GM12878 (cell line): Measurements from ENCODE around the gene KLHL35. TPM values are rescaled to one million over a fixed set of nuclear protein-coding genes. Genes with fewer than 3 reads are reported as not detected.

Source experiments
- ATAC-seq: fragments of 200-7000 bp; cut with Tn5 transposase; 3 replicates; pipeline ENCODE4 v1.9.1; 2020; ENCODE audit warnings: mild to moderate bottlenecking, moderate library complexity
- BruUV-seq: library from RNA; stranded (reverse); fragments of 400-500 nt; replicated peaks from 2 replicates; lab custom pipeline; 2021; lab: Mats Ljungman, UMichigan
- CTCF ChIA-PET: fragments of 300-600 bp; sonication (Branson Sonifier 250); formaldehyde crosslinking; extraction: SDS; loops from one replicate; lab custom pipeline; 2021; ENCODE audit warnings: inconsistent platforms; lab: Yijun Ruan, JAX
- POLR2A ChIA-PET: fragments of 350-600 bp; formaldehyde crosslinking; extraction: SDS; loops from one replicate; lab custom pipeline; 2021; ENCODE audit warnings: inconsistent platforms; lab: Charles Lee
- RAD21 ChIA-PET: fragments of 300-600 bp; sonication (Branson Sonifier 250); formaldehyde crosslinking; loops from one replicate; lab custom pipeline; 2023; ENCODE audit warnings: antibody characterized with exemption; ENCODE audit not compliant: unreplicated experiment; lab: Charles Lee
- SMC1A ChIA-PET: fragments of 300-600 bp; sonication (Branson Sonifier 250); formaldehyde crosslinking; loops from one replicate; lab custom pipeline; 2023; ENCODE audit not compliant: unreplicated experiment, uncharacterized antibody; lab: Charles Lee
- DNase-seq: peaks from one replicate; pipeline ENCODE4 v3.0.0-alpha.2; 2011; ENCODE audit warnings: low read depth, low spot score
- FAIRE-seq: peaks from 3 replicates; lab custom pipeline; 2011; peaks lifted over from hg19 to GRCh38; lab: Jason Lieb, UNC
- H2AFZ ChIP-seq: 2 replicates; pipeline ENCODE4 v1.6.0; 2011; ENCODE audit warnings: low read depth, low read length, control low read depth; ENCODE audit not compliant: control insufficient read depth
- H3K27ac ChIP-seq: 2 replicates; pipeline ENCODE4 v1.5.1; 2011; ENCODE audit warnings: control low read depth; ENCODE audit not compliant: control insufficient read depth, insufficient read depth
- H3K27me3 ChIP-seq, 2 experiments: replicated peaks in 1 of 2; 2 replicates each; pipeline versions ENCODE4 v1.6.0 to v1.6.1; 2011; ENCODE audit warnings: low read length in 1 of 2; ENCODE audit not compliant: control insufficient read depth in 2 of 2, insufficient read depth in 2 of 2
- H3K36me3 ChIP-seq, 2 experiments: 2 replicates each; pipeline ENCODE4 v1.5.1; 2011; ENCODE audit warnings: low read length in 1 of 2; ENCODE audit not compliant: control insufficient read depth in 2 of 2, insufficient read depth in 2 of 2
- H3K4me1 ChIP-seq: 2 replicates; pipeline ENCODE4 v1.6.1; 2011; ENCODE audit warnings: mild to moderate bottlenecking, low read length, moderate library complexity, mixed read lengths; ENCODE audit not compliant: control insufficient read depth, insufficient read depth
- H3K4me2 ChIP-seq: 2 replicates; pipeline ENCODE4 v1.6.0; 2011; ENCODE audit warnings: control low read depth; ENCODE audit not compliant: control insufficient read depth, insufficient read depth
- H3K4me3 ChIP-seq: fragments of 200-600 bp; sonication (generic); 2 replicates; pipeline ENCODE4 v1.5.1; 2016
- H3K79me2 ChIP-seq: 2 replicates; pipeline ENCODE4 v1.6.0; 2011; ENCODE audit warnings: low read length; ENCODE audit not compliant: control insufficient read depth, insufficient read depth
- H3K9ac ChIP-seq: 2 replicates; pipeline ENCODE4 v1.8.0; 2011; ENCODE audit warnings: low read length, control low read depth, mixed read lengths; ENCODE audit not compliant: control insufficient read depth, insufficient read depth
- H3K9me3 ChIP-seq: replicated peaks from 3 replicates; pipeline ENCODE4 v1.5.1; 2011; ENCODE audit warnings: mild to moderate bottlenecking, low read length; ENCODE audit not compliant: control insufficient read depth, insufficient read depth
- H4K20me1 ChIP-seq: 2 replicates; pipeline ENCODE4 v1.6.0; 2011; ENCODE audit not compliant: control insufficient read depth, insufficient read depth
- CEBPB ChIP-seq, 2 experiments: fragments of 150-350 bp in 1 of 2; IDR thresholded peaks; 2 replicates each; pipeline ENCODE4 v1.6.1; 2012 to 2014; ENCODE audit warnings: low read depth in 2 of 2, low read length in 2 of 2, borderline replicate concordance in 1 of 2, inconsistent platforms in 1 of 2
- POLR2AphosphoS2 ChIP-seq: IDR thresholded peaks from 2 replicates; pipeline ENCODE4 v1.6.1; 2011; ENCODE audit warnings: low read depth, mild to moderate bottlenecking, low read length, improper control_type of control experiment, moderate library complexity
- ZNF687 ChIP-seq: fragments of 450-650 bp; IDR thresholded peaks from 2 replicates; pipeline ENCODE4 v1.6.1; 2017; ENCODE audit warnings: mild to moderate bottlenecking, moderate library complexity
- WGBS: methylation state at CpG from one replicate; pipeline ENCODE4 v1.1.6; 2016; ENCODE audit warnings: low lambda C conversion rate; ENCODE audit not compliant: insufficient replicate concordance, insufficient coverage; ENCODE audit errors: missing lambda C conversion rate; 5-methylcytosine and 5-hydroxymethylcytosine counted together
- in situ Hi-C: fragments of 300-500 bp; cut with MboI; formaldehyde crosslinking; loops from 9 replicates; pipeline ENCODE4 v1.14.3; 2018; ENCODE audit warnings: mixed read lengths
- intact Hi-C: fragments of 100-400 bp; cut with micrococcal nuclease; formaldehyde crosslinking; loops from one replicate; pipeline ENCODE4 v1.14.2; 2022; ENCODE audit not compliant: unreplicated experiment
- polyA plus RNA-seq, 11 experiments: library from polyadenylated mRNA; depleted of rRNA in 4 of 11; unstranded in 6 of 11; stranded (reverse) in 5 of 11; fragments of >200 nt; fragmentation: Nextera tagmentation in 4 of 11; fragmentation: Illumina TruSeq in 1 of 11; extraction: Ambion mirVana in 4 of 11; extraction: Trizol in 1 of 11; gene quantifications; 1 replicate in 1 of 11; 2 replicates in 10 of 11; pipeline versions ENCODE4 v1.2.1 to v1.2.3, GENCODE V29; 2011 to 2016; ENCODE audit warnings: inconsistent platforms in 2 of 11, missing spikeins in 2 of 11, low read depth in 1 of 11
- total RNA-seq, 4 experiments: library from RNA; depleted of rRNA in 3 of 4; stranded (reverse); fragments of >200 nt in 3 of 4; fragmentation: Illumina TruSeq in 1 of 4; extraction: Trizol in 1 of 4; gene quantifications; 2 replicates each; pipeline versions ENCODE4 v1.2.1 to v1.2.3, GENCODE V29; 2013 to 2021
- TF ChIP-seq, protein P1 (sequence below), 3 experiments: IDR thresholded peaks in 2 of 3; conservative IDR thresholded peaks in 1 of 3; 2 replicates each; pipeline ENCODE4 v1.5.1; 2011; ENCODE audit warnings: low read depth in 3 of 3, low read length in 3 of 3, mild to moderate bottlenecking in 3 of 3, control low read depth in 2 of 3, moderate library complexity in 2 of 3, inconsistent platforms in 1 of 3, mixed read lengths in 1 of 3; ENCODE audit not compliant: control insufficient read depth in 2 of 3, insufficient read depth in 1 of 3; ENCODE audit errors: extremely low read depth in 1 of 3

Gene KLHL35
- total and polyA plus RNA-seq, 10 of the 15 experiments (the other 5 are each of a cell fraction or from before 2014, with no cell fraction given) = 0.04 to 0.34 (median 0.13) TPM; not detected in 1

GRCh38 chr11:75376175-75376574 is 56.8 kb downstream of the KLHL35 start:
- no TSS peak for BruUV-seq
- CTCF ChIA-PET = interaction anchor here (0.9 to 17.1 kb wide), 4 partner anchors 8 to 98 kb away, joined by 3 to 406 read pairs (median 7); no protein-coding TSS in a partner anchor

More at GRCh38 chr11:75376175-75376574, 56.8 kb downstream of the KLHL35 start:
- Histone ChIP-seq H3K79me2 (no peaks in the 10 kb centered on the region), H3K4me3 (no peak overlapping the region), H3K9me3 (no peaks in the 10 kb centered on the region), H3K4me1 (no peaks in the 10 kb centered on the region), H2AFZ (no peak overlapping the region), H3K4me2 (no peak overlapping the region), H3K27ac (no peak overlapping the region), H3K9ac (no peak overlapping the region), H4K20me1 (no peaks in the 10 kb centered on the region), H3K27me3 (no peaks in the 10 kb centered on the region; a peak in 1 of 4 replicates), H3K36me3 (no peaks in the 10 kb centered on the region)
- ChIA-PET SMC1A (interaction anchor here (1.3 to 1.9 kb wide), 2 partner anchors 36 to 96 kb away, joined by 3 to 8 read pairs; no protein-coding TSS in a partner anchor), RAD21 (interaction anchor here (0.7 to 1.1 kb wide), 2 partner anchors 36 to 50 kb away, joined by 3 read pairs; no protein-coding TSS in a partner anchor), POLR2A (no interaction called here)
- in situ Hi-C loops (no loop called here), intact Hi-C loops (no loop called here)
- 25% methylated on average over 9 of the region's 9 CpGs for WGBS
- FAIRE-seq (no peak), ATAC-seq (peak; percentile 51), DNase-seq (no peak)
- TF ChIP-seq ZNF687 (no peak), POLR2AphosphoS2 (no peak), CEBPB (IDR thresholded peaks at IDR 0.05; ENCODE audit: borderline replicate concordance in 1 of 2, low read depth in 2 of 2, low read length in 2 of 2) (no peak)
- TF ChIP-seq, protein P1, sequence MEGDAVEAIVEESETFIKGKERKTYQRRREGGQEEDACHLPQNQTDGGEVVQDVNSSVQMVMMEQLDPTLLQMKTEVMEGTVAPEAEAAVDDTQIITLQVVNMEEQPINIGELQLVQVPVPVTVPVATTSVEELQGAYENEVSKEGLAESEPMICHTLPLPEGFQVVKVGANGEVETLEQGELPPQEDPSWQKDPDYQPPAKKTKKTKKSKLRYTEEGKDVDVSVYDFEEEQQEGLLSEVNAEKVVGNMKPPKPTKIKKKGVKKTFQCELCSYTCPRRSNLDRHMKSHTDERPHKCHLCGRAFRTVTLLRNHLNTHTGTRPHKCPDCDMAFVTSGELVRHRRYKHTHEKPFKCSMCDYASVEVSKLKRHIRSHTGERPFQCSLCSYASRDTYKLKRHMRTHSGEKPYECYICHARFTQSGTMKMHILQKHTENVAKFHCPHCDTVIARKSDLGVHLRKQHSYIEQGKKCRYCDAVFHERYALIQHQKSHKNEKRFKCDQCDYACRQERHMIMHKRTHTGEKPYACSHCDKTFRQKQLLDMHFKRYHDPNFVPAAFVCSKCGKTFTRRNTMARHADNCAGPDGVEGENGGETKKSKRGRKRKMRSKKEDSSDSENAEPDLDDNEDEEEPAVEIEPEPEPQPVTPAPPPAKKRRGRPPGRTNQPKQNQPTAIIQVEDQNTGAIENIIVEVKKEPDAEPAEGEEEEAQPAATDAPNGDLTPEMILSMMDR (IDR thresholded peaks at IDR 0.05 in 2 of 3, conservative IDR thresholded peaks at IDR 0.05 in 1 of 3; ENCODE audit: control insufficient read depth in 2 of 3, extremely low read depth in 1 of 3, insufficient read depth in 1 of 3, low read depth in 3 of 3, low read length in 3 of 3) = peak in 2 of 3 experiments; percentile 14 to 22; a peak in 2 of 6 replicates
- TF ChIP-seq, all 136 proteins: peak for 1
